Measurements from ENCODE around the gene DHDDS. TPM values are rescaled to one million over a fixed set of nuclear protein-coding genes. Genes with fewer than 3 reads are reported as not detected.
A peak's percentile ranks its signal among the peaks of the same experiment; 100 is the strongest.

Gene DHDDS
- polyA plus RNA-seq, 1 donor from 2014 or later, result 28.9 TPM

DNA sequence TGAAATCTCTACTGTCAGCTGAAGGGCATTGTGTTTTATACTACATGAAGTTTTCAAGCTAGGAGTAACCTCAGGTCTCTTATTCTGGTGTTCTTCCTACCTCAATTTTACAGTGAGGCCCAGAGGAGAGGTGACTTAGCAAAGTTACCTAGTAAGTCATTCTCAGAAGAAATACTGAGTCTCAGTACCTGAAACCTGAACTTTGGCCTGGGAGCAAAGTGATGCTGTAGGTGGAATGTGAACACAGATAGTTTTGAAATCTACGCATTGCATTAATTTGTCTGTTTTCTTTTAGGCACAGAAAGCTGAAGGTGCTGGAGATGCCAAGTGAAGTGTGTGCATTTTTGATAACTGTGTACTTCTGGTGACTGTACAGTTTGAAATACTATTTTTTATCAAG is 42.7 kb downstream of the DHDDS start:
- H3K4me2 ChIP-seq (ENCODE audit: low read length), result no peak overlapping the region
- peak overlapping the region; percentile 91 for H3K4me3 ChIP-seq (ENCODE audit: low read length)
- no peak for TF ChIP-seq MXI1 (conservative IDR thresholded peaks at IDR 0.05; ENCODE audit: poor library complexity, severe bottlenecking)
- TF ChIP-seq, protein P1, sequence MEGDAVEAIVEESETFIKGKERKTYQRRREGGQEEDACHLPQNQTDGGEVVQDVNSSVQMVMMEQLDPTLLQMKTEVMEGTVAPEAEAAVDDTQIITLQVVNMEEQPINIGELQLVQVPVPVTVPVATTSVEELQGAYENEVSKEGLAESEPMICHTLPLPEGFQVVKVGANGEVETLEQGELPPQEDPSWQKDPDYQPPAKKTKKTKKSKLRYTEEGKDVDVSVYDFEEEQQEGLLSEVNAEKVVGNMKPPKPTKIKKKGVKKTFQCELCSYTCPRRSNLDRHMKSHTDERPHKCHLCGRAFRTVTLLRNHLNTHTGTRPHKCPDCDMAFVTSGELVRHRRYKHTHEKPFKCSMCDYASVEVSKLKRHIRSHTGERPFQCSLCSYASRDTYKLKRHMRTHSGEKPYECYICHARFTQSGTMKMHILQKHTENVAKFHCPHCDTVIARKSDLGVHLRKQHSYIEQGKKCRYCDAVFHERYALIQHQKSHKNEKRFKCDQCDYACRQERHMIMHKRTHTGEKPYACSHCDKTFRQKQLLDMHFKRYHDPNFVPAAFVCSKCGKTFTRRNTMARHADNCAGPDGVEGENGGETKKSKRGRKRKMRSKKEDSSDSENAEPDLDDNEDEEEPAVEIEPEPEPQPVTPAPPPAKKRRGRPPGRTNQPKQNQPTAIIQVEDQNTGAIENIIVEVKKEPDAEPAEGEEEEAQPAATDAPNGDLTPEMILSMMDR (IDR thresholded peaks at IDR 0.05; ENCODE audit: poor library complexity, severe bottlenecking), result no peak
- TF ChIP-seq POLR2AphosphoS5 (IDR thresholded peaks at IDR 0.05), result no peak
- TF ChIP-seq, protein P2, sequence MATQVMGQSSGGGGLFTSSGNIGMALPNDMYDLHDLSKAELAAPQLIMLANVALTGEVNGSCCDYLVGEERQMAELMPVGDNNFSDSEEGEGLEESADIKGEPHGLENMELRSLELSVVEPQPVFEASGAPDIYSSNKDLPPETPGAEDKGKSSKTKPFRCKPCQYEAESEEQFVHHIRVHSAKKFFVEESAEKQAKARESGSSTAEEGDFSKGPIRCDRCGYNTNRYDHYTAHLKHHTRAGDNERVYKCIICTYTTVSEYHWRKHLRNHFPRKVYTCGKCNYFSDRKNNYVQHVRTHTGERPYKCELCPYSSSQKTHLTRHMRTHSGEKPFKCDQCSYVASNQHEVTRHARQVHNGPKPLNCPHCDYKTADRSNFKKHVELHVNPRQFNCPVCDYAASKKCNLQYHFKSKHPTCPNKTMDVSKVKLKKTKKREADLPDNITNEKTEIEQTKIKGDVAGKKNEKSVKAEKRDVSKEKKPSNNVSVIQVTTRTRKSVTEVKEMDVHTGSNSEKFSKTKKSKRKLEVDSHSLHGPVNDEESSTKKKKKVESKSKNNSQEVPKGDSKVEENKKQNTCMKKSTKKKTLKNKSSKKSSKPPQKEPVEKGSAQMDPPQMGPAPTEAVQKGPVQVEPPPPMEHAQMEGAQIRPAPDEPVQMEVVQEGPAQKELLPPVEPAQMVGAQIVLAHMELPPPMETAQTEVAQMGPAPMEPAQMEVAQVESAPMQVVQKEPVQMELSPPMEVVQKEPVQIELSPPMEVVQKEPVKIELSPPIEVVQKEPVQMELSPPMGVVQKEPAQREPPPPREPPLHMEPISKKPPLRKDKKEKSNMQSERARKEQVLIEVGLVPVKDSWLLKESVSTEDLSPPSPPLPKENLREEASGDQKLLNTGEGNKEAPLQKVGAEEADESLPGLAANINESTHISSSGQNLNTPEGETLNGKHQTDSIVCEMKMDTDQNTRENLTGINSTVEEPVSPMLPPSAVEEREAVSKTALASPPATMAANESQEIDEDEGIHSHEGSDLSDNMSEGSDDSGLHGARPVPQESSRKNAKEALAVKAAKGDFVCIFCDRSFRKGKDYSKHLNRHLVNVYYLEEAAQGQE (IDR thresholded peaks at IDR 0.05; ENCODE audit: borderline replicate concordance), result no peak
- TF ChIP-seq RAD21 (conservative IDR thresholded peaks at IDR 0.05), result no peak
- TF ChIP-seq EP300 (conservative IDR thresholded peaks at IDR 0.05; ENCODE audit: poor library complexity, severe bottlenecking), result no peak
- TF ChIP-seq TAF1 (IDR thresholded peaks at IDR 0.05; ENCODE audit: low read depth), result no peak
- no peak for TF ChIP-seq EZH2 (IDR thresholded peaks at IDR 0.05; ENCODE audit: borderline replicate concordance, insufficient read depth, low read length, poor library complexity, severe bottlenecking)
- no peak for TF ChIP-seq SMC3 (conservative IDR thresholded peaks at IDR 0.05; ENCODE audit: poor library complexity)
- H3K9me2 ChIP-seq (ENCODE audit: insufficient read depth, low read length), result no peaks in the 10 kb centered on the region
- H4K20me1 ChIP-seq (ENCODE audit: insufficient read depth), result peaks cover 37% of the 10 kb centered on the region
- H3K27ac ChIP-seq (ENCODE audit: low read length), result no peak overlapping the region
- H2AFZ ChIP-seq (ENCODE audit: low read depth, low read length), result no peak overlapping the region
- H3K9ac ChIP-seq (ENCODE audit: low read length), result no peak overlapping the region
- peaks cover 7% of the 10 kb centered on the region for H3K36me3 ChIP-seq (ENCODE audit: insufficient read depth, low read length)
- no peaks in the 10 kb centered on the region for H3K27me3 ChIP-seq (ENCODE audit: insufficient read depth, low read depth, low read length)
- H3K9me3 ChIP-seq (ENCODE audit: low read length), result no peaks in the 10 kb centered on the region
- peaks cover 21% of the 10 kb centered on the region for H3K79me2 ChIP-seq (replicated peaks; ENCODE audit: insufficient read depth, low read length)
- H3F3A ChIP-seq (ENCODE audit: insufficient read depth, low read length, poor library complexity, severe bottlenecking), result no peaks in the 10 kb centered on the region

DNA sequence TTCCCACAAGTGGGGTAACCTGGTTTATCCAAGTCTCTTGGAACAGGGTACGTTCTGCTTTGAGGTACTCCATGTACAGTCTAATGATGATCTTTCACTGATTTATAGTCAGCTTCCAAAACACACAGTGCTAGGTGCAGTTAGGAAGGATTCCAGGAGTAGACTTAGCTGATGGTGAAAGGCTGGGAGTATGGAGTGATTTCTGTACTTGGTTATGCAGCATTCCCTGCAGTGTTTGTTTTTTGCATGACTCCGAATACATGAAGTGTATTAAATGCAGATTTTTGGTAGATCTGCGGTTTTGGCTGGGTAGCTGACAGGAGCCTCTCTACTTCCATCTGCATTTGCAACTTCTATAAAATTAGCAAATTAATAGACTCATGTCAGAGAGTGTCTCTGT is 43.9 kb downstream of the DHDDS start:
- H3K27me3 ChIP-seq (ENCODE audit: insufficient read depth, low read depth, low read length), result no peaks in the 10 kb centered on the region
- H3F3A ChIP-seq (ENCODE audit: insufficient read depth, low read length, poor library complexity, severe bottlenecking), result no peaks in the 10 kb centered on the region
- no peak overlapping the region for H3K4me3 ChIP-seq (ENCODE audit: low read length)
- H3K79me2 ChIP-seq (replicated peaks; ENCODE audit: insufficient read depth, low read length), result peaks cover 21% of the 10 kb centered on the region
- no peaks in the 10 kb centered on the region for H3K9me3 ChIP-seq (ENCODE audit: low read length)
- H3K9me2 ChIP-seq (ENCODE audit: insufficient read depth, low read length), result no peaks in the 10 kb centered on the region
- peaks cover 37% of the 10 kb centered on the region for H4K20me1 ChIP-seq (ENCODE audit: insufficient read depth)
- peaks cover 7% of the 10 kb centered on the region for H3K36me3 ChIP-seq (ENCODE audit: insufficient read depth, low read length)
- no peak overlapping the region for H3K9ac ChIP-seq (ENCODE audit: low read length)
- TF ChIP-seq RAD21 (conservative IDR thresholded peaks at IDR 0.05) (no peak), POLR2AphosphoS5 (IDR thresholded peaks at IDR 0.05) (no peak), SMC3 (conservative IDR thresholded peaks at IDR 0.05; ENCODE audit: poor library complexity) (no peak), EZH2 (IDR thresholded peaks at IDR 0.05; ENCODE audit: borderline replicate concordance, insufficient read depth, low read length, poor library complexity, severe bottlenecking) (no peak), TAF1 (IDR thresholded peaks at IDR 0.05; ENCODE audit: low read depth) (no peak), MXI1 (conservative IDR thresholded peaks at IDR 0.05; ENCODE audit: poor library complexity, severe bottlenecking) (no peak), EP300 (conservative IDR thresholded peaks at IDR 0.05; ENCODE audit: poor library complexity, severe bottlenecking) (no peak)
- TF ChIP-seq, protein P2 (IDR thresholded peaks at IDR 0.05; ENCODE audit: borderline replicate concordance), result no peak
- TF ChIP-seq, protein P1 (IDR thresholded peaks at IDR 0.05; ENCODE audit: poor library complexity, severe bottlenecking), result no peak
- H3K4me2 ChIP-seq (ENCODE audit: low read length), result no peak overlapping the region
- H2AFZ ChIP-seq (ENCODE audit: low read depth, low read length), result no peak overlapping the region
- H3K27ac ChIP-seq (ENCODE audit: low read length), result no peak overlapping the region
